Glomerular visceral epithelial cell (primary cell): Measurements from ENCODE around the gene SYCP3.
"Not testable (repeated sequence)": the region's sequence is repeated elsewhere in the genome, so short reads cannot be mapped to it uniquely, and the experiment has no call there.

Source experiments
- DNase-seq: peaks from one replicate; pipeline ENCODE4 v3.0.0-alpha.2; 2016; ENCODE audit errors: extremely low spot score

SYCP3 gene

DNA sequence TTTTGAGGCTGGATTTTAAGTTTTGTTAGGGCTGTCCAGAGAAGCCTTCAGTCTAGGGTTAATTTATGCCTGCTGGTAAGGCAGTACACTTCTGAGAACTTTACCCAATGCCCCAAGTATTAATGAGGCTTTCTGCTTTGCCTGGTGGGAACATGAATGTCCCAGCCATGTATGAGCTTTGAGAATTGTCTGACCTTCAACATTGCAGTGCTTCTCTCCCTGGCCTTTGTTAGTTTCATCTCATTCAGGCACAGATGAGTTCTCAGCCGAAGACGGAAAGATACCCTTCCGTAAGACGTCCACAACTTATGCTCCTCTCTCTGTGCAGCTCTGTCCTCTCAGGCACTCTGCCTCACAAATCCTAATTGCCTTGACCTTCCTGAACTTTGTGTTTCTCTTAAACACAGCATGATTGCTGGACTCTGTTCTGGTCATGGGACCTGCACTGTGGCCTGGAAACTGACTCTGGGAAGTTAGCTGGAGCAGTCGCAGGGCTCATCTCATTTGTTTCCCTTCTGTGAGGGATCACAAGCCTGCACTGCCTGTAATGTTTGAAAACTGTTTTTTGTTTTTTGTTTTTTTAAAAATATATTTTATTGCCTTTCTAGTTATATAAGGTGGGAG is 26.1 kb downstream of the SYCP3 start:
- DNase-seq, result no peak

- no peak for DNase-seq
Observed at GRCh38 chr12:101710288-101710687, 29.0 kb downstream of the SYCP3 start.

GRCh38 chr12:101707131-101707782 is 32.0 kb downstream of the SYCP3 start:
- no peak for DNase-seq

DNA sequence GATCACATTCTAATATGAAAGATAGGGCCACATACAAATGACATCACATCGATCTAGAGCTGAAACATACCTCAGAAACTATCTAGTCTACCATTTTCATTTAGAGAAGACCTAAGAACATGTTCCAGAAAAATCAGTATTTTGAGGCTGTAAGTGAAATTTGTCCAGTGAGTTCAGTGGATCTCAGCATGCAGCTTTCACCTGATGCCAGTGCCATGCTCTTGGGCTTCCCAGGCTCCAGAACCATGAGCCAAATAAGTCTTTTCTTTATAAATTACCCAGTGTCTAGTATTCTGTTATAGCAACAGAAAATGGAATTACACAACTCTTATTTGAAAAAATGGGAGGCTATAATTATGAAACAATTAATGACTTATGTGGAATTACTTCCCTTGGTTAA is 32.9 kb downstream of the SYCP3 start:
- no peak for DNase-seq

DNA sequence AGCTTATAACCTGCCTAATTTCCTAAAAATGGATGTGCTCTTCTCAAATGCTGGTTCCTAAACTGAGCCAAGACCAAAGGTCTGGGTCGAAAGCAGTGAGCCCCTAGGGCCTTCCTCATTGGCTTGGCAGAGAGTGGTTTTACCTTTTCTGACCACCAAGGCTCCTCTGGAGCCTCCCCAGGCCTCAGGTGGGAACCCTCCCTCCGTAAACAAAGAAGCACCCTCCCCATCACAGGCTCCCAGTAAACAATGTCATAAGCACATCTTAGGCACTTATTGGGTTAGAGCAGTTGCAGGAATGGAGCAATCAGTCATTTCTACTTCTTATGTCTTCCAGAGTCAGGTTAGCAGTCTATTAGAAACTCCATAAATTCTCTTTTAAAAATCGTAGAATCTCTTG is 35.8 kb downstream of the SYCP3 start:
- DNase-seq, result no peak

DNA sequence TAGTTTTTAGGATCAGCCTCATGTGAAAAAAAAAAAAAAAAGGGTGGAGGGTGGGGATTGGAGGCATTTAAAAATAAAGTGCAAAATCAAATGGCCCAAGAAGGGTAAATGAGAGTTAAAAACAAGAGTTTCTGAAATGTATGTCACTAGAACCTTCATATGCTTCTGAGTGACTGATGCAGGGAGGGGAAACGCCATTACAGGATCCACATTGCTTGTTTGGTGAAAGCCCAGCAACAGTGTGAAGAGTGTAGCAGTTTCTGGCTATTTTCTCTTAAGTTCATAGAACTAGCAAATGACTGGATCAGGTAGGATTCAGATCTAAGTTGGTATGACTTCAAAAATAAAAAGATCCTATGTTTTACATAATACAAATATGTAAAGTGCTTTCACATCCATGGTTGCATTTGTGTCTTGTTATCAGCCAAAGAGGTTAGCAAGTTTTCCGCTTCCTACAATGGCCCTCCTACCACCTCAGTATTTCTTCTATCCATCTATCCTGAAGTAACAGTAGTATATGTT is 38.9 kb downstream of the SYCP3 start:
- DNase-seq, result no peak

DNA sequence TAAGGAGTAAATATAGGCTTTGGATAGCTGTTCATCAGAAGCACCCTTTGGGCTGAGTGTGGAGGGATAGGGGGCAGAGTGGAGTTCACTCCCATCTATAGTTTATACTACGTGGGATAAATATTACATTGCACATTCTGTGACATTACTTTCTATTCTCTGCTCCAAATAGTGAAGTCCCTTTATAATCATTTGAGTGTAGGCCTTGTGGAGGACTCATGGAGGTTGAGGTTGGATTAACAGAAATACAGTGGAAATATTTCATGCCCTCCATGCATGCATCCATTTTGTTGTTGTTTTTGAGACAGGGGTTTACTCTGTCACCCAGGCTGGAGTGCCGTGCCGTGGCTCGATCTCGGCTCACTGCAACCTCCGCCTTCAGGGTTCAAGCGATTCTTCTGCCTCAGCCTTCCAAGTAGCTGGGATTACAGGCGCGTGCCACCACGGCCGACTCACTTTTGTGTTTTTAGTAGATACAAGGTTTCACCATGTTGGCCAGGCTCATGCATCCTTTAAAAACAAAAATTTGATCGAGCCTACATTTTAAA is 40.4 kb downstream of the SYCP3 start:
- peak; percentile 7 for DNase-seq

GRCh38 chr12:101697930-101698799 is 41.1 kb downstream of the SYCP3 start:
- peak; percentile 45 for DNase-seq

GRCh38 chr12:101697197-101697929 is 41.9 kb downstream of the SYCP3 start, which contains the start of gene CHPT1:
Gene CHPT1, plus strand, starts transcription at chr12:101697640. Its CDS starts 222 bp downstream, at chr12:101697862.
- peak; percentile 62 for DNase-seq

DNA sequence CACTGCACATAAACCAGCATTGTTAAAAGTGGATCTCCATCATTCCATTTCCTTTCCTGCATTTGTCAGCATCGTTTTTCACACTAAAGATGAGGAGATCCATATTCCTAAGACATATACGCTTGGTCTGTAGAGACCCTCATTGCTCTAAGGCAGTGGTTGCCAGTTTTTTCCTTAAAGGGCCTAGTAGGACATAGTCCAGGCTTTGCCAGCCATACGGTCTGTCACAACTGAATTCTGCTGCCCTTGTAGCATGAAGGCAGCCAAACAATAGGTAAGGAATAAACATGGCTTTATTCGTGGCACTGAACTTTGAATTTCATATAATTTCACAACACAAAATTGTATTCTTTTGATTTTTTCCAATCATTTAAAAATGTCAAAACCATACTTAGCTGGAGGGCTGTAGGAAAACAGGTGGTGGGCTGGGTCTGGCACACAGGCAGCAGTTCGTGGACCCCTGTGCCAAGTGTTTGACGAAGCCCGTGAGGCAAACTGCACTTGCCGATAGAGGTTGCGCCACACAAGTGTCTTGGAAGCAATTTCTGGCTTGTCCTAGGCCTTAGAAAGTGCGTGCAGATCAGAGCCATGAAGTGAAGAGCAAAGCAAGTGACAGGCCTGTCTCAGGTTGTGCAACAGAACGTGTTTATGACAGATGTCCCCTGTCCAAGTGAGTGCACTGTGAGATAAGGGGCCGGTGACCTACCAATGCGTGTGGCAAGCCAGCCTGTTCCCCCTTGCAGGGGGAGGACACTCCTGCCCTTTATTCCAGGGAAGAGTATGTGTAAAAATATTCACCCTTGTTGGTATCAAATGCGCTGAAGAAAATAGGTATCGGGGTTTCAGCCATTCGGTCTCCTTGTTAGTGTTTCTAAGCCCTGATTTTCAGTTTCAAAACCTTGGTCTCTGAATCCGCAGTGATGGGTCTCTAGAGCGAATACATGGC is 42.7 kb downstream of the SYCP3 start:
- DNase-seq, result no peak

- no peak for DNase-seq
Observed at GRCh38 chr12:101695706-101696105, 43.6 kb downstream of the SYCP3 start.

- no peak for DNase-seq
Observed at GRCh38 chr12:101694986-101695385, 44.3 kb downstream of the SYCP3 start.

DNA sequence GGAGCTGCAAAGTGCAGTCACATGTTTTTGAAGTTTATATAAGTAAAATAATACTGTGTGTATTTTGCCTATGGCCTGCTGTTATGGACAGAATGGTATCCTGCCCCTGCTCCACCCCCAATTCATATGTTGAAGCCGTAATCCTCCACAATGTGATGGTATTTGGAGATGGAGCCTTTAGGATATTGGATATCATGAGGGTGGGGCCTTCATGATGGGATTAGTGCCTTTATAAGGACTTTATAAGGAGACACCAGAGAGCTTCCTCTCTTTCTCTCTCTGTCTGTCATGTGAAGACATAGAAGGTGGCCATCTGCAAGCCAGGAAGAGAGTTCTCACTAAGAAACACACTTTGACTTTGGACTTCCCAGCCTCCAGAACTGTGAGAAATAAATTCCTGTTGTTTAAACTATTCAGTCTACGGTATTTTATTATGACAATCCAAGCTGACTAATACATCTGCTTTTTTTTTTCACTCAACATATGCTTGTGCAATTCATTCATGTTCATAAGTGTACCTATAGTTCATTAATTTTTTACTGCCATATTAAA is 44.9 kb downstream of the SYCP3 start:
- no peak for DNase-seq

- no peak for DNase-seq
Observed at GRCh38 chr12:101691503-101692096, 47.7 kb downstream of the SYCP3 start.

DNA sequence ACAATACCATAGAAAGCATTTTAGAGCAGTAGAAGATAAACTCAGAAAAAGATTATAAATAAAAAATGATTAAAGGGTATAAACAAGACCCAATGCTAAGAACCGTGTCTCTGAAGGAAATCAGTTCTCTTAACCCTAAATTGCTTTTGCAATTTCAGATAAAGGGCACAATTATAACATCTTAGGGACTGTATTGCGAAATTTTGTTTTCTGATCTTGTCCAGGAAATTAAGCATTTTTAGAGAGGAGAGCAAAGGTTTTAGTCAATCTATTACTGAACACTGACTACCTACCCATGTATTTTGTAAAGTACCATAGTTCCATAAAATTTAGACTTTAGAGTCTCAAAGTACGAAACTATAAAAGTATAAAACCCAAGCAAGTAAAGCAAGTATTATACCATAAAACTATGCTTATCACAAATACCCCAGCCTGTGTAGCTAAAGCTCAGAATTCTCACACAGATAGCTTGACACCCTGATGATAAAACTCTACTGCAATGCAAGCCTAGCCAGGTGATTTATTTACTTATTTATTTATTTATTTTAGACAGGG is 48.6 kb downstream of the SYCP3 start:
- DNase-seq, result no peak

DNA sequence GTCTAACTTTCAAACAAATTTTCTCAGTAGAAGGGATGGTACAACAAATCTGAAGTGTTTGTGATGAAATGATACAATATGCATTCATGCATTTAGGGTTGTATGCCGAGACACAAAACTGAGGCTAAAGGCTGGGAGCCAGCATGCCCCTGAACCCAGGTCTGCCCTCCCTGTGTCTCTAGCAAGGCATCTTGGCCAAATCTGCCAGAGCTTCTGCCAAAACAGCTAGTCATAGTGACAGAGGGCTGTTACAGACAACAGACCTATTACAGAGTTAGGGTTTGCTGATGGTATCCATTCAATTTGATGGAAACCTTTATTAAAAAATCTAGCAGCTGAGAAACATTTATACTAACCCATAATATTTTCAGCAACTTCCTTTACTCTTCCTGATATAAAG is 53.1 kb downstream of the SYCP3 start:
- DNase-seq, result no peak

GRCh38 chr12:101685092-101685491 is 54.2 kb downstream of the SYCP3 start:
- no peak for DNase-seq

- not testable (repeated sequence) for DNase-seq
Observed at GRCh38 chr12:101681627-101682026, 57.6 kb downstream of the SYCP3 start.

- DNase-seq, result no peak
Observed at GRCh38 chr12:101680647-101681046, 58.6 kb downstream of the SYCP3 start.
